Activated CD8-positive, alpha-beta T cell treated with anti-CD3 and anti-CD28 coated beads for 36 hours (primary cell): ENCODE results near the gene OR2T1. TPM values are rescaled to one million over a fixed set of nuclear protein-coding genes. Genes with fewer than 3 reads are reported as not detected.

ENCODE experiments used
- ATAC-seq: fragments of 200-7000 bp; cut with Tn5 transposase; one replicate; pipeline ENCODE4 v1.10.0; 2021; ENCODE audit warnings: mild to moderate bottlenecking, moderate library complexity
- CTCF ChIA-PET: fragments of 350-600 bp; sonication (Branson Sonifier 250); formaldehyde crosslinking; loops from one replicate; lab custom pipeline; 2021; ENCODE audit warnings: antibody characterized with exemption; lab: Charles Lee
- POLR2A ChIA-PET: fragments of 350-600 bp; sonication (Branson Sonifier 250); formaldehyde crosslinking; loops from one replicate; lab custom pipeline; 2021; ENCODE audit warnings: antibody characterized with exemption; lab: Charles Lee
- DNase-seq: peaks from one replicate; pipeline ENCODE4 v3.0.0-alpha.2; 2020
- H3K27ac Mint-ChIP-seq: one replicate; pipeline ENCODE4 v1.8.0; 2021; ENCODE audit warnings: mild to moderate bottlenecking, mixed read lengths
- H3K27me3 Mint-ChIP-seq: one replicate; pipeline ENCODE4 v1.8.0; 2021; ENCODE audit warnings: mixed read lengths
- H3K36me3 Mint-ChIP-seq: one replicate; pipeline ENCODE4 v1.8.0; 2021; ENCODE audit warnings: low read depth, mixed read lengths
- H3K4me1 Mint-ChIP-seq: one replicate; pipeline ENCODE4 v1.8.0; 2021; ENCODE audit warnings: low read depth, mixed read lengths
- H3K4me3 Mint-ChIP-seq: one replicate; pipeline ENCODE4 v1.8.0; 2021; ENCODE audit warnings: mild to moderate bottlenecking, moderate library complexity, mixed read lengths
- H3K9me3 Mint-ChIP-seq: one replicate; pipeline ENCODE4 v1.8.0; 2021; ENCODE audit warnings: mixed read lengths
- CTCF ChIP-seq: fragments of 200-600 bp; IDR thresholded peaks from one replicate; pipeline ENCODE4 v1.8.0; 2022; ENCODE audit warnings: antibody characterized with exemption, mild to moderate bottlenecking
- intact Hi-C: fragments of 100-400 bp; cut with micrococcal nuclease; formaldehyde crosslinking; loops from one replicate; pipeline ENCODE4 v1.10.0; 2022
- total RNA-seq, 2 experiments: library from RNA; stranded (reverse); gene quantifications; one replicate each; pipeline ENCODE4 v1.2.3, GENCODE V29; 2021

OR2T1 gene
- total RNA-seq, 2 experiments from 2014 or later = not detected

- Mint-ChIP-seq H3K27ac (no peak overlapping the region), H3K9me3 (no peaks in the 10 kb centered on the region), H3K4me3 (no peak overlapping the region), H3K36me3 (no peaks in the 10 kb centered on the region), H3K27me3 (no peaks in the 10 kb centered on the region), H3K4me1 (peaks cover 3% of the 10 kb centered on the region)
- ChIA-PET POLR2A (no interaction called here), CTCF (no interaction called here)
- intact Hi-C loops = no loop called here
- ATAC-seq = no peak
- DNase-seq = no peak
- TF ChIP-seq CTCF = no peak
Observed at GRCh38 chr1:248373761-248374160, 29.1 kb upstream of the OR2T1 start.

DNA sequence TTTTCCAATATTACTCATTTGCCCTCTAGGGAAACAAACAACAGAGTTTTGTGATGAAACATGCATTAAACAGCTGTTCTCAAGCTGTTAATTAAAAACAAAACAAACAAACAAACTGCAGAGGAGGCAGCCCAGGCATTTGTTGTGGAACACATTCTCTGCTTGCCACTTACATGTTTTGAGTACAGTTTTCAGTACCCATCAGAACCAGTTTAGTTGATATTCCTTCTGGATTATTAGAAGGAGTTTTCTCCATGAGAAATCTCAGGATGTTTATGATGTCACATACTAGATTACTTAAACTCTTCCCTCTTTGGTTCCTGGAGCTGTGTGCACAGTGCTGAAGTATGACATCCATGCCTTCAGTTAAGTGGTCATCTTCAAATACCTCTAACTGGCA, 27.4 kb upstream of the OR2T1 start, which contains the start of gene OR2T6:
OR2T6 (plus strand) TSS at position 301 of the 400 bp plus-strand sequence. CDS start 11,863 bp downstream, outside the sequence.
- intact Hi-C loops = no loop called here
- POLR2A ChIA-PET = no interaction called here
- TF ChIP-seq CTCF = no peak
- Mint-ChIP-seq H3K27ac (no peak within 1 kb of the TSS), H3K27me3 (no peaks in the 10 kb centered on the region), H3K4me3 (no peak within 1 kb of the TSS), H3K36me3 (no peaks in the 10 kb centered on the region), H3K9me3 (no peaks in the 10 kb centered on the region), H3K4me1 (peaks cover 3% of the 10 kb centered on the region)
- DNase-seq = no peak
- CTCF ChIA-PET = no interaction called here
- no peak for ATAC-seq

- no peaks in the 10 kb centered on the region for H3K9me3 Mint-ChIP-seq
- no peak overlapping the region for H3K27ac Mint-ChIP-seq
- H3K27me3 Mint-ChIP-seq = no peaks in the 10 kb centered on the region
- no peaks in the 10 kb centered on the region for H3K36me3 Mint-ChIP-seq
- ATAC-seq = no peak
- TF ChIP-seq CTCF = no peak
- POLR2A ChIA-PET = no interaction called here
- intact Hi-C loops = no loop called here
- H3K4me1 Mint-ChIP-seq = peaks cover 3% of the 10 kb centered on the region
- DNase-seq = no peak
- no peak overlapping the region for H3K4me3 Mint-ChIP-seq
- CTCF ChIA-PET = no interaction called here
Observed at GRCh38 chr1:248376916-248377315, 25.9 kb upstream of the OR2T1 start.

GRCh38 chr1:248380854-248381253, 22.0 kb upstream of the OR2T1 start:
- no peak overlapping the region for H3K4me3 Mint-ChIP-seq
- ATAC-seq = no peak
- CTCF ChIA-PET = no interaction called here
- no peak for TF ChIP-seq CTCF
- no peak for DNase-seq
- no peaks in the 10 kb centered on the region for H3K36me3 Mint-ChIP-seq
- H3K27ac Mint-ChIP-seq = no peak overlapping the region
- no peaks in the 10 kb centered on the region for H3K9me3 Mint-ChIP-seq
- no peaks in the 10 kb centered on the region for H3K4me1 Mint-ChIP-seq
- POLR2A ChIA-PET = no interaction called here
- intact Hi-C loops = no loop called here
- no peaks in the 10 kb centered on the region for H3K27me3 Mint-ChIP-seq

DNA sequence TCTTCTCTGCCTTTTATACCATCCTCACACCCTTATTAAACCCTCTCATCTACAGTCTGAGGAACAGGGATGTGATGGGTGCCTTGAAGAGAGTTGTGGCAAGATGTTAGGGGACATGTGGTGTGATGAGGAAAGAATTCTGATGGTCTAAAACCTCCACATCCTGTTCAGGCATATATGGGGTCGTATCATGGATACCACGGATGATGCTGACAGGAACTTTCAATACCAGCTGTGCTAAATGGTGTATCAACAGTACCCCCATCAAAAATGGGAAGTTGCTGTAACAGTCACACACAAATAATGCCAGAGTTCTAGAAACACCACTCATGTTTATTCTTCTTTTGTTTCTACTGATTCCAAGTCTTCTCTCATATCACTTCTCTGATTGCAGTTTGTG, 14.4 kb upstream of the OR2T1 start:
- POLR2A ChIA-PET = no interaction called here
- TF ChIP-seq CTCF = no peak
- intact Hi-C loops = no loop called here

More for the DNA sequence above, 14.4 kb upstream of the OR2T1 start:
- CTCF ChIA-PET = interaction anchor here (1.6 kb wide), 1 partner anchor 16 kb away, joined by 4 read pairs; no protein-coding TSS in a partner anchor
- Mint-ChIP-seq H3K27me3 (peaks cover 7% of the 10 kb centered on the region), H3K36me3 (no peaks in the 10 kb centered on the region), H3K4me1 (no peaks in the 10 kb centered on the region), H3K27ac (no peak overlapping the region), H3K4me3 (no peak overlapping the region), H3K9me3 (no peaks in the 10 kb centered on the region)
- no peak for ATAC-seq
- DNase-seq = no peak
